Karpas-422 (cell line): ENCODE measurements around the gene MCOLN1. TPM values are rescaled to one million over a fixed set of nuclear protein-coding genes. Genes with fewer than 3 reads are reported as not detected.

ENCODE experiments used
- DNase-seq: peaks from one replicate; pipeline ENCODE4 v3.0.0-alpha.2; 2015
- H2AFZ ChIP-seq: fragments of 200-600 bp; sonication (generic); 2 replicates; pipeline ENCODE4 v1.6.1; 2014; ENCODE audit warnings: antibody characterized with exemption, low read length, mixed read lengths
- H3K27ac ChIP-seq: fragments of 200-600 bp; sonication (generic); 2 replicates; pipeline ENCODE4 v1.5.1; 2014; ENCODE audit warnings: mild to moderate bottlenecking, low read length, moderate library complexity
- H3K27me3 ChIP-seq: fragments of 200-600 bp; sonication (generic); 2 replicates; pipeline ENCODE4 v1.6.1; 2014; ENCODE audit warnings: low read length, mixed read lengths
- H3K36me3 ChIP-seq: fragments of 200-600 bp; sonication (generic); 2 replicates; pipeline ENCODE4 v1.6.1; 2014; ENCODE audit warnings: low read length, mixed read lengths; ENCODE audit not compliant: insufficient read depth
- H3K4me1 ChIP-seq: fragments of 200-600 bp; sonication (generic); 2 replicates; pipeline ENCODE4 v1.6.1; 2014; ENCODE audit warnings: mild to moderate bottlenecking, low read length, mixed read lengths
- H3K4me2 ChIP-seq: fragments of 200-600 bp; sonication (generic); 2 replicates; pipeline ENCODE4 v1.6.1; 2014; ENCODE audit warnings: low read length, low read depth, mild to moderate bottlenecking; ENCODE audit not compliant: poor library complexity, severe bottlenecking
- H3K4me3 ChIP-seq: fragments of 200-600 bp; sonication (generic); 2 replicates; pipeline ENCODE4 v1.5.1; 2014; ENCODE audit warnings: mild to moderate bottlenecking, antibody characterized with exemption, low read length, mixed read lengths
- H3K79me2 ChIP-seq: fragments of 200-600 bp; sonication (generic); 2 replicates; pipeline ENCODE4 v1.6.1; 2014; ENCODE audit warnings: mild to moderate bottlenecking, low read length, mixed read lengths
- H3K9ac ChIP-seq: fragments of 200-600 bp; sonication (generic); 2 replicates; pipeline ENCODE4 v1.6.0; 2014; ENCODE audit warnings: low read length
- H3K9me2 ChIP-seq: fragments of 200-600 bp; sonication (generic), shearing (Covaris generic); replicated peaks from 2 replicates; pipeline ENCODE4 v1.6.0; 2014; ENCODE audit warnings: mild to moderate bottlenecking, low read length, moderate library complexity; ENCODE audit not compliant: insufficient read depth
- H3K9me3 ChIP-seq: fragments of 300-700, 200-600 bp; sonication (generic); 2 replicates; pipeline ENCODE4 v1.6.1; 2014; ENCODE audit warnings: low read length, mixed read lengths
- H4K20me1 ChIP-seq: fragments of 200-600 bp; sonication (generic); 2 replicates; pipeline ENCODE4 v1.6.1; 2014; ENCODE audit warnings: mild to moderate bottlenecking, antibody characterized with exemption, low read length, low read depth; ENCODE audit not compliant: insufficient read depth
- total RNA-seq: library from RNA; depleted of rRNA; stranded (reverse); fragments of >200 nt; shearing (Covaris generic); gene quantifications from 2 replicates; pipeline ENCODE4 v1.2.3, GENCODE V29; 2014; ENCODE audit warnings: low replicate concordance

MCOLN1 gene
- total RNA-seq, 1 experiment from 2014 or later, result 1.9 TPM

- Histone ChIP-seq H3K4me2 (no peak overlapping the region), H3K79me2 (no peaks in the 10 kb centered on the region), H4K20me1 (no peaks in the 10 kb centered on the region), H3K36me3 (no peaks in the 10 kb centered on the region), H3K9me2 (no peaks in the 10 kb centered on the region), H3K27ac (no peak overlapping the region), H3K27me3 (no peaks in the 10 kb centered on the region), H3K9me3 (no peaks in the 10 kb centered on the region), H3K4me3 (no peak overlapping the region), H3K4me1 (peaks cover 2% of the 10 kb centered on the region), H2AFZ (no peak overlapping the region), H3K9ac (no peak overlapping the region)
- DNase-seq, result no peak
Observed at GRCh38 chr19:7516878-7517277, 5.5 kb upstream of the MCOLN1 start.

- Histone ChIP-seq H3K9me2 (no peaks in the 10 kb centered on the region), H4K20me1 (no peaks in the 10 kb centered on the region), H3K79me2 (no peaks in the 10 kb centered on the region), H3K27me3 (no peaks in the 10 kb centered on the region), H3K27ac (no peak overlapping the region), H3K4me1 (peaks cover 17% of the 10 kb centered on the region), H3K4me2 (no peak overlapping the region), H3K36me3 (no peaks in the 10 kb centered on the region), H3K9me3 (no peaks in the 10 kb centered on the region), H3K4me3 (no peak overlapping the region), H2AFZ (no peak overlapping the region), H3K9ac (no peak overlapping the region)
- no peak for DNase-seq
Observed at GRCh38 chr19:7519361-7520130, 2.9 kb upstream of the MCOLN1 start.

- H2AFZ ChIP-seq, result no peak overlapping the region
- no peak overlapping the region for H3K27ac ChIP-seq
- H3K4me1 ChIP-seq, result peaks cover 17% of the 10 kb centered on the region
- no peaks in the 10 kb centered on the region for H3K36me3 ChIP-seq
- DNase-seq, result no peak
- no peaks in the 10 kb centered on the region for H3K27me3 ChIP-seq
- no peaks in the 10 kb centered on the region for H4K20me1 ChIP-seq
- H3K9me2 ChIP-seq, result no peaks in the 10 kb centered on the region
- no peak overlapping the region for H3K9ac ChIP-seq
- H3K4me3 ChIP-seq, result no peak overlapping the region
- H3K4me2 ChIP-seq, result no peak overlapping the region
- H3K9me3 ChIP-seq, result no peaks in the 10 kb centered on the region
- H3K79me2 ChIP-seq, result no peaks in the 10 kb centered on the region
Observed at GRCh38 chr19:7520131-7521051, 2.0 kb upstream of the MCOLN1 start.

- Histone ChIP-seq H3K4me1 (peaks cover 17% of the 10 kb centered on the region), H2AFZ (peak overlapping the region; percentile 74), H3K9me2 (no peaks in the 10 kb centered on the region), H4K20me1 (no peaks in the 10 kb centered on the region), H3K27me3 (no peaks in the 10 kb centered on the region), H3K27ac (no peak overlapping the region), H3K9ac (peak overlapping the region; percentile 49), H3K4me2 (peak overlapping the region; percentile 71), H3K9me3 (no peaks in the 10 kb centered on the region), H3K79me2 (no peaks in the 10 kb centered on the region), H3K36me3 (no peaks in the 10 kb centered on the region), H3K4me3 (peak overlapping the region; percentile 66; the same call in 1 of the 2 replicates)
- no peak for DNase-seq
Observed at GRCh38 chr19:7521551-7522071, 813 bp upstream of the MCOLN1 start.

- Histone ChIP-seq H3K27me3 (no peaks in the 10 kb centered on the region), H3K4me1 (peaks cover 17% of the 10 kb centered on the region), H3K4me2 (peak overlapping the region; percentile 71), H4K20me1 (no peaks in the 10 kb centered on the region), H3K9me3 (no peaks in the 10 kb centered on the region), H2AFZ (no peak overlapping the region), H3K9me2 (no peaks in the 10 kb centered on the region), H3K27ac (no peak overlapping the region), H3K4me3 (peak overlapping the region; percentile 66), H3K36me3 (no peaks in the 10 kb centered on the region), H3K79me2 (no peaks in the 10 kb centered on the region), H3K9ac (peak overlapping the region; percentile 63)
- DNase-seq, result no peak
Observed at GRCh38 chr19:7522923-7523667, 671 bp downstream of the MCOLN1 start.

GRCh38 chr19:7524523-7524922 is 2.1 kb downstream of the MCOLN1 start:
- no peak overlapping the region for H2AFZ ChIP-seq
- no peaks in the 10 kb centered on the region for H3K27me3 ChIP-seq
- H3K4me1 ChIP-seq, result peaks cover 17% of the 10 kb centered on the region
- no peaks in the 10 kb centered on the region for H3K79me2 ChIP-seq
- no peak overlapping the region for H3K4me3 ChIP-seq
- DNase-seq, result no peak
- H3K9me2 ChIP-seq, result no peaks in the 10 kb centered on the region
- no peak overlapping the region for H3K9ac ChIP-seq
- H3K27ac ChIP-seq, result no peak overlapping the region
- H3K36me3 ChIP-seq, result no peaks in the 10 kb centered on the region
- H4K20me1 ChIP-seq, result no peaks in the 10 kb centered on the region
- no peak overlapping the region for H3K4me2 ChIP-seq
- H3K9me3 ChIP-seq, result no peaks in the 10 kb centered on the region

DNA sequence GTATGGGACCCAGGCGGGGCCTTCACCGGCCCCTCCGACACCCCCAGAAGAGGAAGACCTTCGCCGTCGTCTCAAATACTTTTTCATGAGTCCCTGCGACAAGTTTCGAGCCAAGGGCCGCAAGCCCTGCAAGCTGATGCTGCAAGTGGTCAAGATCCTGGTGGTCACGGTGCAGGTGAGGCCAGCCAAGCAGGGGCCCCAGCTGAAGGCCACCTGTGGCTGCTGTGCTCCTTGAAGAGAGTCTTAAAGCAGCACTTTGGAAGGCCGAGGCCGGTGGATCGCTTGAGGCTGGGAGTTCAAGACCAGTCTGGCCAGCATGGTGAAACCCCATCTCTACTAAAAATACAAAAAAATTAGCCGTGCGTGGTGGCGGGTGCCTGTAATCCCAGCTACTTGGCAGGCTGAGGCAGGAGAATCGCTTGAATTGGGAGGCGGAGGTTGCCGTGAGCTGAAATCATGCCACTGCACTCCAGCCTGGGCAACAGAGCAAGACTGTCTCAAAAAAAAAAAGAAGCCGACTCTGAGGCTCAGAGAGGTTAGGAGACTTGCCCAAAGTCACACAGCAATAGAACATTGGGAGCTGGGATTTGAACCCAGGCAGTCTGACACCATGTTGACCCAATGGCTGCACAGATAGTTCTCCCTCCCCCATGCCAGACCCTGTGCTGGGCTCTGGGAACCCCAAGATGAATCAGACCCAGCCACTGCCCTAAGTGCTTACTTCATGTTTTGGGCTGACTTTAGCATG is 2.7 kb downstream of the MCOLN1 start:
- Histone ChIP-seq H3K4me3 (no peak overlapping the region), H3K9me3 (no peaks in the 10 kb centered on the region), H4K20me1 (no peaks in the 10 kb centered on the region), H3K9ac (no peak overlapping the region), H3K27me3 (no peaks in the 10 kb centered on the region), H2AFZ (no peak overlapping the region), H3K27ac (no peak overlapping the region), H3K36me3 (no peaks in the 10 kb centered on the region), H3K4me1 (peaks cover 17% of the 10 kb centered on the region), H3K9me2 (no peaks in the 10 kb centered on the region), H3K79me2 (no peaks in the 10 kb centered on the region), H3K4me2 (no peak overlapping the region)
- no peak for DNase-seq
